ENCODE measurements around the gene SPEM2. TPM values are rescaled to one million over a fixed set of nuclear protein-coding genes. Genes with fewer than 3 reads are reported as not detected.

The SPEM2 gene
- total RNA-seq, 1 donor from 2014 or later, result not detected

DNA sequence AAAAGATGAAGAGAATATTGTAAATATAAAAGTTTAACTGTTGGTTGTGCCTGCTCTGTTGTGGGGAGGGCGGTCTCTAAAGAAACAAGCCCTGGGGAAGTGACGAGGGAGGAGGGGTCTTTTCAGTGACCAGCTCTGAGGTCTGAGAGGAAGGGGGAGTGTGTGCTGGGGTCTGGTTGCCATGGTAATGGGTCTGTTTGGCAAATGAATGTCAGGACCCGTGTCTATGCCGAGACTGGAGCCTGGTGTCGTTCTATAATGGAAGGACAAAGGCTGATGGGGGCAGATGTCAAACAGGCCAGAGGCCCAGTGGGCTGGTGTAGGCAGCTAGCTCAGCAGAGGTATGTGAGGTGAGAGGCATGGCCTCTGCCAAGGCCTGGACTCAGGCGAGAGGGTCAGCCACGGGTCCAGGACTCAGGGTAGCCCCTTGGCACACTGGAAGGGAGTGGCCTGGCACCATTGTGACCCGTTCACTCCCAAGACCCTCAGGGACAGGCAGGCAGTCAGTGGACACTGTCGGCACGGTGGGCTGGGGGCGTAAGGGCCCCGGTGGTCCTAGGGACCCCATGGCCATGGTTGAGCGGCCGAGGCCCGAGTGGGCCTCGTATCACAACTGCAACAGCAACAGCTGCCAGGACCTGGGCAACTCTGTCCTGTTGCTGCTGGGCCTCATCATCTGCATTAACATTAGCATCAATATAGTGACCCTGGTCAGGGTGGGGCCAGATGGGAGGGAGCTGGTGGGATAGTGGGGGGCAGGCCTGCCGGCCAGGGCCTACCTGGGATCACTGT, 5.4 kb upstream of the SPEM2 start, which contains the start of gene SPEM1:
Gene SPEM1 (plus strand): TSS at position 506 of the 792 bp plus-strand sequence. CDS start 61 bp downstream, at position 567.
- intact Hi-C loops (cut with DNase I), result no loop called here
- Histone ChIP-seq H3K27ac (no peak within 1 kb of the TSS), H3K27me3 (no peaks in the 10 kb centered on the region), H3K4me3 (no peak within 1 kb of the TSS), H3K4me1 (no peaks in the 10 kb centered on the region), H3K36me3 (peaks cover 10 to 21% of the 10 kb centered on the region in 2 donors), H3K9me3 (no peaks in the 10 kb centered on the region)
- TF ChIP-seq, protein P1, sequence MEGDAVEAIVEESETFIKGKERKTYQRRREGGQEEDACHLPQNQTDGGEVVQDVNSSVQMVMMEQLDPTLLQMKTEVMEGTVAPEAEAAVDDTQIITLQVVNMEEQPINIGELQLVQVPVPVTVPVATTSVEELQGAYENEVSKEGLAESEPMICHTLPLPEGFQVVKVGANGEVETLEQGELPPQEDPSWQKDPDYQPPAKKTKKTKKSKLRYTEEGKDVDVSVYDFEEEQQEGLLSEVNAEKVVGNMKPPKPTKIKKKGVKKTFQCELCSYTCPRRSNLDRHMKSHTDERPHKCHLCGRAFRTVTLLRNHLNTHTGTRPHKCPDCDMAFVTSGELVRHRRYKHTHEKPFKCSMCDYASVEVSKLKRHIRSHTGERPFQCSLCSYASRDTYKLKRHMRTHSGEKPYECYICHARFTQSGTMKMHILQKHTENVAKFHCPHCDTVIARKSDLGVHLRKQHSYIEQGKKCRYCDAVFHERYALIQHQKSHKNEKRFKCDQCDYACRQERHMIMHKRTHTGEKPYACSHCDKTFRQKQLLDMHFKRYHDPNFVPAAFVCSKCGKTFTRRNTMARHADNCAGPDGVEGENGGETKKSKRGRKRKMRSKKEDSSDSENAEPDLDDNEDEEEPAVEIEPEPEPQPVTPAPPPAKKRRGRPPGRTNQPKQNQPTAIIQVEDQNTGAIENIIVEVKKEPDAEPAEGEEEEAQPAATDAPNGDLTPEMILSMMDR (IDR thresholded peaks at IDR 0.05), result no peak
- DNase-seq (ENCODE audit: low spot score in 2 of 2), result no peak

DNA sequence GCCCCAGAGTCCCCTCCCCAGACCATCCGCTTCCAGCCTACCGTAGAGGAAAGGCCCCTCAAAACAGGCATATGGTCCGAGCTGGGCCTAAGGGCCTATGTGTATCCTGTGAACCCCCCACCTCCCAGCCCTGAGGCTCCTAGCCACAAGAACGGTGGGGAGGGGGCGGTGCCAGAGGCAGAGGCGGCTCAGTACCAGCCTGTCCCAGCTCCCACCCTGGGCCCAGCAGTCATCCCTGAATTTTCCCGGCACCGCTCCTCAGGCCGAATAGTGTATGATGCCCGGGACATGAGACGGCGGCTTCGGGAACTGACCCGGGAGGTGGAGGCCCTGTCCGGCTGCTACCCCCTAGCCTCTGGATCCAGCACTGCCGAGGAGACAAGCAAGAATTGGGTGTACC, 4.2 kb upstream of the SPEM2 start:
- H3K4me3 ChIP-seq, result no peak overlapping the region
- no peak for DNase-seq (ENCODE audit: low spot score in 2 of 2)
- intact Hi-C loops (cut with DNase I), result no loop called here
- TF ChIP-seq, protein P1 (IDR thresholded peaks at IDR 0.05), result no peak
- H3K36me3 ChIP-seq, result peaks cover 5 to 12% of the 10 kb centered on the region in 2 donors
- H3K27me3 ChIP-seq, result no peaks in the 10 kb centered on the region
- H3K27ac ChIP-seq, result no peak overlapping the region
- H3K4me1 ChIP-seq, result no peaks in the 10 kb centered on the region
- H3K9me3 ChIP-seq, result no peaks in the 10 kb centered on the region

DNA sequence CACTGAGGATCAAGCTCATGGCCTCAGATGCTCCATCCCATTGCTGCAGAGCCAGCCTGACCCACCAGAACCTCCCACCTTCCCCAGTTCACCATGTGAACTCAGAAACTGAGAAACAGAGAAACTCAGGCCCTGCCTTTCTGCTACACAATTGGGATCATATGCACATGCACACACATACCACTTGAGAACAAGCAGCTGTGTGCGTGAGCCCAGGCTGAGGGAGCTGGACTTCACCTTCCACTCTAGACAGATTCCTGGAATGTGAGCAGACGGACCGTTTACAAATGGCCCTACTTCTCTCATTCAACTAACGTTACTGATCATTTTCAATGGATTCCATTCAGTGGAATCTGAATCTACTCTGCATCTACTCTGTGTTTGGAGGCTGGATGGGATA, 1.7 kb upstream of the SPEM2 start:
- no peaks in the 10 kb centered on the region for H3K9me3 ChIP-seq
- no peaks in the 10 kb centered on the region for H3K27me3 ChIP-seq
- no peak overlapping the region for H3K27ac ChIP-seq
- intact Hi-C loops (cut with DNase I), result no loop called here
- DNase-seq (ENCODE audit: low spot score in 2 of 2), result no peak
- H3K4me1 ChIP-seq, result no peaks in the 10 kb centered on the region
- H3K4me3 ChIP-seq, result no peak overlapping the region
- no peaks in the 10 kb centered on the region for H3K36me3 ChIP-seq
- TF ChIP-seq, protein P1 (IDR thresholded peaks at IDR 0.05), result no peak

DNA sequence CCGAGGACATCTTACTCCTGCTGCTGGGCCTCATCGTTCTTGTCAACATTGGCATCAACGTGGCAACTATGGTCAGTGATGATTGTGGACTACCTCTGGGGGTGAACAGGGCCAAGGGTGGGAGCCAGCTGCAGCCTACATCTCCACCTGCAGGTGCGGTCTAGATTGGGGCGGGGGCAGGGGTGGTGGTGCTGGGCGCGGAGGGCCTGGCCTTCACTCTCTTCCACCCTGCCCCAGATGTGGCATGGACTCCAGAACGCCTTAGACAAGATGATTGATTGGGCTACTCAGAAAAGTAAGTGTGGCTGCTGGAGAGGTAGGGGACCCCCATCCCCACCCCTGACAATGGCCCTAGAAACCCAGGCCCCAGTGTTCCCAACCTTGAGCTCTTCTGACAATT, 340 bp downstream of the SPEM2 start:
- no peak overlapping the region for H3K27ac ChIP-seq
- no peak overlapping the region for H3K4me3 ChIP-seq
- intact Hi-C loops (cut with DNase I), result no loop called here
- no peaks in the 10 kb centered on the region for H3K27me3 ChIP-seq
- H3K4me1 ChIP-seq, result no peaks in the 10 kb centered on the region
- no peaks in the 10 kb centered on the region for H3K36me3 ChIP-seq
- H3K9me3 ChIP-seq, result no peaks in the 10 kb centered on the region
- TF ChIP-seq, protein P1 (IDR thresholded peaks at IDR 0.05), result no peak
- no peak for DNase-seq (ENCODE audit: low spot score in 2 of 2)

DNA sequence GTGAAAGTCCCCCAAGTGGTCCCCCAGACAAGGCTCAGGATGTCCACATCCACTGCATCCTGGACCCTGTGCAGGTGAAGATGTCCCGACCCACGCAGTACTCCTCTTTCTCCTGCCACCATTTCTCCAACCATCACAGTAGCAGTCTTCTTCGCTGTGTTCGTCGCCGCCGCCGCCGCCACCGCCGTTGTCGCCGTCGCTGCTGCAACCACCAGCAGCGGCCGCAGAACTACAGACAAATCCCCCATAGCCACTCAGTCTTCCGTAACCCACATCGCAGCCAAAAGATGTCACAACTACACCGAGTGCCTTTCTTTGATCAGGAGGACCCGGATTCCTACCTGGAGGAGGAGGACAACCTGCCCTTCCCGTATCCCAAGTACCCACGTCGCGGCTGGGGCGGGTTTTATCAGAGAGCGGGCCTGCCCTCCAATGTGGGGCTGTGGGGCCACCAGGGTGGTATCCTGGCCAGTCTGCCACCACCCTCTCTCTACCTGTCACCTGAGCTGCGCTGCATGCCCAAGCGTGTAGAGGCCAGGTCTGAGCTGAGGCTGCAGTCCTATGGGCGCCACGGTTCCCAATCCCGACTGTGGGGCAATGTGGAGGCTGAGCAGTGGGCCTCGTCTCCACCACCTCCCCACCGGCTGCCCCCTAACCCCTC, 917 bp downstream of the SPEM2 start:
- Histone ChIP-seq H3K4me1 (no peaks in the 10 kb centered on the region), H3K4me3 (no peak overlapping the region), H3K27me3 (no peaks in the 10 kb centered on the region), H3K27ac (no peak overlapping the region), H3K9me3 (no peaks in the 10 kb centered on the region), H3K36me3 (no peaks in the 10 kb centered on the region)
- intact Hi-C loops (cut with DNase I), result no loop called here
- DNase-seq (ENCODE audit: low spot score in 2 of 2), result no peak
- TF ChIP-seq, protein P1 (IDR thresholded peaks at IDR 0.05), result no peak
